HG03108 (cell line): Measurements from ENCODE around the gene TSPYL1.
"Not testable (repeated sequence)": the region's sequence is repeated elsewhere in the genome, so short reads cannot be mapped to it uniquely, and the experiment has no call there.

Experiments used
- ATAC-seq: cut with Tn5 transposase; IDR thresholded peaks from one replicate; pipeline ENCODE4 v1.9.1; 2021; ENCODE audit warnings: moderate library complexity; ENCODE audit not compliant: unreplicated experiment

Gene TSPYL1

GRCh38 chr6:116279232-116280160 is at the start of gene TSPYL1:
TSPYL1 (minus strand) TSS chr6:116279930; CDS start chr6:116279830, 100 bp downstream.
- ATAC-seq, result peak; percentile 96

- ATAC-seq, result no peak
These were observed 49.4 kb upstream of the TSPYL1 start for GRCh38 chr6:116329156-116329555.

- no peak for ATAC-seq
These were observed 48.8 kb upstream of the TSPYL1 start for GRCh38 chr6:116328528-116328903.

GRCh38 chr6:116327803-116328527 is 48.2 kb upstream of the TSPYL1 start:
- ATAC-seq, result no peak

- no peak for ATAC-seq
These were observed 47.3 kb upstream of the TSPYL1 start for GRCh38 chr6:116326996-116327395.

- no peak for ATAC-seq
These were observed 46.5 kb upstream of the TSPYL1 start for GRCh38 chr6:116326181-116326671.

GRCh38 chr6:116325634-116326132 is 46.0 kb upstream of the TSPYL1 start:
- ATAC-seq, result not testable (repeated sequence)

GRCh38 chr6:116323863-116324262 is 44.1 kb upstream of the TSPYL1 start:
- no peak for ATAC-seq

GRCh38 chr6:116321933-116322332 is 42.2 kb upstream of the TSPYL1 start:
- ATAC-seq, result not testable (repeated sequence)

GRCh38 chr6:116316772-116317467 is 37.2 kb upstream of the TSPYL1 start:
- ATAC-seq, result no peak

GRCh38 chr6:116314878-116315277 is 35.1 kb upstream of the TSPYL1 start:
- peak; percentile 46 for ATAC-seq

GRCh38 chr6:116314218-116314617 is 34.5 kb upstream of the TSPYL1 start:
- no peak for ATAC-seq

GRCh38 chr6:116313101-116313776 is 33.5 kb upstream of the TSPYL1 start:
- no peak for ATAC-seq

GRCh38 chr6:116309657-116310056 is 29.9 kb upstream of the TSPYL1 start:
- no peak for ATAC-seq

GRCh38 chr6:116309001-116309400 is 29.3 kb upstream of the TSPYL1 start:
- no peak for ATAC-seq

- no peak for ATAC-seq
These were observed 27.9 kb upstream of the TSPYL1 start for GRCh38 chr6:116307633-116308032.

- no peak for ATAC-seq
These were observed 27.3 kb upstream of the TSPYL1 start for GRCh38 chr6:116307001-116307400.

- ATAC-seq, result no peak
These were observed 24.9 kb upstream of the TSPYL1 start for GRCh38 chr6:116304538-116305097.

GRCh38 chr6:116301104-116301503 is 21.4 kb upstream of the TSPYL1 start:
- ATAC-seq, result no peak

GRCh38 chr6:116300566-116300965 is 20.8 kb upstream of the TSPYL1 start:
- ATAC-seq, result no peak
